GM03348 (cell line): ENCODE data around the gene PLCB1.
"Not testable (repeated sequence)": the region's sequence is repeated elsewhere in the genome, so short reads cannot be mapped to it uniquely, and the experiment has no call there.

ENCODE experiments used
- DNase-seq: peaks from one replicate; pipeline ENCODE4 v3.0.0; 2012; ENCODE audit warnings: low spot score

PLCB1 gene

DNA sequence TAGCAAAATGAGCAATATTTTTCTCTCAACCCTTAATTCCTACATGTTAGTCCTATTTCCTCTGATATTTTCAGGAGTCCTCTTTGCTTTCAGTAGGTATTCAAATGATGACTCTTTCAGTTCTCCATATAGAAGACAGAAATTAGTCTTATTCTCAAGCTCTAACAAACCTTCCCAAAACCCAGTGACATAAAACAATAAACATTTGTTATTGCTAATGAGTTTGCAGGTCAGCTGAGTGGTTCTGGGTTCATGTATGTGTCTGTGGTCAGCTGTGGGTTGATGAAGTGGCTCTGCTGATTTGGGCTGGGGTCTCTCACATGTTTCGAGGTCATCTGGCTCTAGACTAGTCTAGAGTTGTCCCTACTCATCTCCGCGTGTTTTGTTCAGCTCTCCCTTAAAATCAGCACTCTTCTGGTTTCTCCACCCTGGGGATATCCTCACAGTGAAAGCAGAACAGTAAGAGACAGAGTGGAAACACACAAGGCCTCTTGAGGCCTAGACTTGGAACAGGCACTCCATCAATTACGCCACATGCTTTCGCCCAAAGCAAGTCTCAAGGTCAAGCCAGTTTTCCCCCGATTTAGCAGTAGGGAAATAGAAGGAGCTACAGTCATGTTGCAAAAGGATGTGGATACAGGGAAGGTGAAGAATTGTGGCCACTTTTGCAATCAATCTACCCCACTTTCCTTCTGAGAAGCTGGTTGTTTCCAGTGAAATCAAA, 273.0 kb downstream of the PLCB1 start:
- DNase-seq: no peak

DNA sequence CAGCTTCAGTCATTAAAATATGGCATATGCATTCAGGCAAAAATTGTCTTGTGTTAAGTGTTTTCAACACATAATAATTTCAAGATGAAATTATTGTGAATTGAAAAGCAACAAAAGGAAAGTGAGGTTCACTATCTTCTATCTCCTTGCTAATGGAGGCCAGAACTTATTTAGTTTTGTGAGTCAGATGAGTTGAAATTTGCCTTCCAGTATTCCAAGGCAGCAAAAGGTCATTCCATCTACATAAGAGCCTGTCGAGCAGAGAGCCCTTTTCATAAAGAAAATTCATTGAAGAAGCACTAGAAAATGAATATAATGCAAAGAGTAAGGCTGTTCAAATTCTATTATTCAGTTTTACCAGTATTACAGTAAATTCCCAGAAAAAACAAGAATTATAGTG, 274.3 kb downstream of the PLCB1 start:
- DNase-seq: no peak

DNA sequence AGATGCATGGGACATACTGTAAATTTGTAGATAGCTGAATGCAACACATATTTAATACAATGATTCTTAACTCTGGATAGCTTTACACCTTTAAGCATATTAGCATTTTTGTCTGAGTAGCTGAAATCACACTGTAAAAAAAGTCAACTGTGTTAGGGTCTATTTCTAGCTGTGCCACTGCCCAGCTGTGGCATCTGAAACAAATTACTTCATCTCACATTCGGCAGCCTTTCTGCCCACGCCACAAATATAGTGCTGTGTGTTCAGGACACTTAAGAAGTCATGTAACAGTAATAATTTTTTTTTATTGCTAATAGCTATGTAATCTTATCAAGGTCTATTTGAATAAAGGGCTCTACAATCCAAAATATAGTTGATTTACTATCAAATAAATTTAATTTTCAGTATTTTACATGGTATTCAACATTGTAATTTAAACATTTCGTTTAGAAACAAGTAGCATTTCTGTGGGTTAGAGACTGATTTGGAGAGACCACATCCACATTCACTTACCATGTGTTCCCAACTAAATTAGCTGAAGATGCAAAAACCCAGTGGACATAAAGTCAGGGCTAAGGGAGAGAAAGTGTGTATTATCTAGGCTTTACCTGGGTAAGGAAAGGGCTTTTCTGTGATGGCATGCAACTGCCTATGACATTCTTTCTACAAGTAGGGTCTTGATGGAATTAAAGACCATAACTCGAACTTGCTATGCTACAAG, 276.7 kb downstream of the PLCB1 start:
- no peak for DNase-seq

DNA sequence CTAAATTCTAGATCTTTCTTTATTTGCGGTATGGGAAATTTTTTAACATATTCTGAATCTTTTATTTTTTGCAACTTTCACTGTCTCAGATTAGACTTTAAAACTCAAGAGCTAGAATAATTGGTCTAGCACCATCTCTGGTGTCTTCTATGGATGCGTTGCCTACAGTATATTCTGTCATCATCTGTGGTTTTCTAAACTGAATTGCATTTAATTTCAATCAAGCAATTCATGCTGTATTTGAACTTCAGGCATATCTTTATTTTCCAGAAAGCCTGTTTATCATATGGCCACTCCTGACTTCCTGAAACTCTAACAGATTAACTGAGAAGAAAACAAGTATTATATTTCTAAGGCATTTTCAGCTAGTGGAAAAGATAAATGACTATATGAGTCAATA, 281.6 kb downstream of the PLCB1 start:
- DNase-seq: no peak

DNA sequence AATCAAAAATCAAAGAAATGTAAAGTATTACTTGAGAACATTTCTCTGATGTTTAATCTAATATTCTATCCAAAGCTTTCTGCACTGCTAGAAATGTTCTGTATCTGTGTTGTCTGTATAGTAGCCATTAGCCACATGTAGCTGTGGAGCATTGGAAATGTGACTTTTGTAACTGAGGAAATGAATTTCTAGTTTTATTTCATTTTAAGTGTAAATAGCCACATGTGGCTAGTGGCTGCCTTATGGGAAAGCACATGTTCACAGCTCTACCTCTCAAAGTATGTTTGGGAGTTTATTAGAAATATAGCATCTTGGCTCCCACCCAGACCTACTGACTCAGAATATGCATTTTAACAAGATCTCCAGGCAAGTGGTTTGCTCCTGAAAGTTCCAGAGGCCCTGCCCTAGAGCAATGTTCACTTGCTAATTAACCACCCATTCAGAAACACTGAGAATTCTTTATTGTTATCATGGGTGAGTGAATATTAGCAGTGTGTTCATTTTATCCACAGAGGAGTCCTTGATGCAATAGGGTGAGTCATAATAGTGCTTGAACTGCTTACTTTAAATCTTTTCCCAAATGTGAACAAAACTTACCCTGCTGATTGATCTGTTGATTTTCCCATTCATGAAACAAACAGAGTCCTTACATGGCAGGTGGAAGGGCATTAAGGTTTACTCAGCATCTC, 282.7 kb downstream of the PLCB1 start:
- DNase-seq: peak; percentile 60

DNA sequence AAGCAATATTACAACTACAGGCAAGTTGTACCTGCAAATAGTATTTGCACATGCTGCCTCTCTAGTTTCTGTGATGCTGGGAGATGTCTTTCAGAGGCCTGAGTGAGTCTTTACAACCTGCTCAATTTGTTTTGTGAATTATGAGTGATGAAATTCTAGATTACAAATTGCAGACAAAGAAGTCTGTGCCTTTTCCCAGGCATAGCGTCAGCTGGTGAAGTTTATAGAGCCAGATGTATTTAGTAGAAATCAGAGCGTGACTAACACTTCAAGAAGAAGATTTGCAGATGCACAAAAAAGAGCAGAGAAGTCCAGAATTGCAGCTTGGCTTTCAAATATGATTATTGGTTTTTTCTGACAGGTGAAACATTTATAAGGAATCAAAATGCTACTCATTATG, 289.9 kb downstream of the PLCB1 start:
- DNase-seq: peak; percentile 16

DNA sequence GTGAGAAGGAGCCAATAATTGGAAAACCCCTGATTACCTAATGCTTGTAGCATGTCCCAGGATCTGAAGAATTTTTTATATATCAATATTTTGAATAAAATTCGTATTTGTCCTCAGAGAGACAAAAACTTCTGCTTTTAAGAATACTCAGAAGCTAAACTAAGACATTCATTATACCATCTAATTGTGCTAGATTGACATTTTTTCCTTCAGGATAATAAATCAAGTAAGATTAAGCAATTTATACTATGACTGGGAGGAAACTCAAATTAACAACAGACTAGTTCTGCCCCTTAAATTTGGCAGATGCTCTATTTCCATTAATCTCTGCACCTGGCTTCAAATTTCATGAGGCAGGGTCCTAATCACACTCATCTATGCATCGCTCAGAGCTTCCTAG, 291.4 kb downstream of the PLCB1 start:
- no peak for DNase-seq

DNA sequence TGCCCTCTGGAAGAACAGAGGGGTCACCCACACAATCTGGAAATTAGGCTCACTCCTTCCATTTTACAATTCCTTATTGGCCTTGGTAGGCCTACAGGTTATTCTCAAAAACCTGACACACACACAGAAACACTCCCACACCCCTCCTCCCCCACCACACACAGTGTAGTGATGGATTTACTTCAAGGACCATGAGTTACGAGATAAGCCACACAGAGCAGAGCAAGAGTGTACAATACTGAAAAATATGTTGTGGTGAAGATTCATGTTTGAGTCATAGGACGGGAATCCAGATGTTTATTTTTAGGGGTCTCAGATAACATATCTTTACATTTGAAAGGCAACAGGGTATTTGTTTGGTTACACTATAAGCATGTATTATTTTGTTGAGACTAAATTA, 291.9 kb downstream of the PLCB1 start:
- peak; percentile 21 for DNase-seq

DNA sequence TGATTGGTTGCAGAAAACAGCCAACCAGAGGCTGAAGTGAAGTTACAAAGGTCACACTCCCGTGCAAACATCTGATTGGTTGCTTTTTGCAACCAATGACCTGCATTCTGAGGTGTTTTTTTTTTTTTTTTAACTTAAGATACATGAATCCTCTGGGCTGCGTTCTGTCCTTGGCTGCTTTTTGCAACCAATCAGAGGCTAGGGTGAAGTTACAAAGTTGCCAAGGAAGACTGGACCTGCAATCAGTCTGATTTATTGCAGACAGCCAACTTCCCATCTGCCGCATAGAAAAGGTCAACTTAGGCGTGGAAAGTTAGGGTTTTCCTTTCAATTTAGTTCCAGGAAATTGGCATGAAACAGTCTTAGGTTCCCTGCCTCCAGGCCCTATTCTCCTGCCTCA, 292.9 kb downstream of the PLCB1 start:
- DNase-seq: no peak

DNA sequence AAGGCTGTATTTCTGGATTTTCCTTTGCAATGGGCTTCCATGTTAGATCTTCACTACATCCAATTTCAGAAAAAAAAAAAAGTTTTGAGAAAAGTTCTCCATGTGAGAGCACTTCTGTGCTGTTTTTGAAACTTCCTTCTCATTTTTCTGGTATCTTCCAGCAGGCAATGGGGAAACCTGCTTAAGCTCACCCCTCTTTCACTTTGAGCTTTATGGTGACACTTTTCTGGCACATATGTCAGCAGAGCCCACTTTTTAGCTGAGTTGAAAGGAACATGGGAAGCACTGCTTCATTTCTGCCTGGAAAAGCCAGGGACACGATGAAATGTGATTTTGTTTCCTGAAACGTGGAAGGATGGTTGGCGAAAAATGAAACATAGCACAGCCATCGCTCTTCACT, 293.7 kb downstream of the PLCB1 start:
- no peak for DNase-seq

DNA sequence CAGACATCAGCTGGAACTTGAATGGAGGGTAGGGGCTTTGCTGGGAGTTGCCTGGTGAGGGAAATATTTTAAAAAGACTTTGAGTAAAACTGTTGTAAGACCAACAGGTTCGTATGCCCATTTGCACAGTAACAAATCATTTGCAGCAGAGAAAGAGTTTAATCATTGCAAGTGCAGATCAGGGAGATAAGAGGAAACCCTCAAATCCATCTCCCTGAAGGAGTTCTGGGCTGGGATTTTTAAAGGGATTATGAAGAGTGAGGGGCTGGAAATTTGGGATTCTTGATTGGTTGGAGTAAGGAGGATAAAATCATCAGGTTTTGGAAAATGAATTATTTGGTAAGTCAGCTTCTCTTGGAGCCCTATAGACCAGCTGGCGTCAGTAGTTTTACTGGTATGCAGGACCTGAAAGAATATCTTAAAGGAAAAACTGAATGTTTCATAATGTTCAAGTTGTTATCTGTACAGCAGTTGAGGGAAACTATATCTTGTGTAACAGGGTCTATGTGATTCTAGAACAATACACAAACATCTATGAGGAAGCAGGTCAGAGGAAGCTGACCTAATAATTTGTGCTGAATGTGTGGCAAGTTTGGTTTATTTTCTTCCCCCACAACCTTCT, 295.5 kb downstream of the PLCB1 start:
- DNase-seq: no peak

DNA sequence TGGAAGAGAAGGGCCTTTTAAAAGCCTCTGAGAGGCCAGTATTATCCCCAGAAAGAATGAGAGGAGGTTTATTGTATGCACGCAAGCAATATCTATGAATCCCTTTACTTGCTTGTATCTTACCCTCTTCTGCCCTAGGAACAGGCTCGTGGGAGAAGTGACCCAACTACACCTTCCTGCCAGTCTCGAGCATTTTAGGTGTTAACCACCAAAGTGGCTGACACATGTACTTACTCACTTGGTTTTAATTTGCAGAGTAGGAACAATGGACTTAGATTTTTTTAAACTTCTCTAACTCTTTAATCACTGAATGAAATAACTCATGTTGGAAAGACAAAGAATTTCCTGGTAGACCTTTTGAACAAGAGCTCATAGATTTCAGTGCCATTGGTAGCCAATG, 296.9 kb downstream of the PLCB1 start:
- DNase-seq: no peak

DNA sequence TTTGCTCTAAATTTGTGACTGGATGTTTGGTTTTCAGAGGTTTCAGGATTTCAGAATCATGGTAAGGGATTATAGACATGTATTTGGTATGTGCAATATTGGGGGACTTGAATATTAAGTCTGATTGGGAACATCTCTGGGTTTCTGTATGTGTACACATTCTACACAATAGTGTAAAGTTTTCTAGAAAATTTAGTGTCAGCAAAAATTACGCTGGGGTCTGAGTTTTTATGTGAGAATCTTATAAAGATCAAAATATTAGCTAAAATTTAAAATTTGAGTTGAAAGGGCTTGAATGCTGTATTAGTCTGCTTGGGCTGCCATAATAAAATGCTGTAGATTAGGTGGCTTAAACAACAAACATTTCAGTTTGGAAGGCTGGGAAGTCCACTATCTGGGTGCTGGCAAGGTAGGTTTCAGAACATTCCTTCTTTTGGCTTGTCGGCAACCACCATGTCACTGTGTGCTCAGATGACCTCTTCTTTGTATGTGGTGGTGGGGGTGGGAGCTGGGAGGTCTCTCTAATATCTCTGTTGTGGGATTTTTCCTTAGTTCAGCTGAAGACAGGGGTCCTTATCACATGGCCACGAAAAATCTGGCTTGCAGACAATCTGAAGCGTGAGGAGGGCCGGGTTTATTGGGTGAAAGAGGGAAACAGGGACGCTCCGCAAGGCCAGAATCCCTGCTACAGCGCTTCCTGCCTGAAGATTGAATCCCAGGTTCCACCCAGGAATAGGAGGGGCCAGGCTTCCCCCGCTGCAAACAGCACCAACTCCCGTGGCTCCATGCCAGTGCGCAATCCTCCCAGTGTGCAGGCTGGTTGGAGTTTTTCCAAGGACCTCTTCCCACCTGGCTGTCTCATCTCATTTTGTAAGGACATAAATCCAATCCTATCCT, 299.7 kb downstream of the PLCB1 start:
- DNase-seq: no peak

DNA sequence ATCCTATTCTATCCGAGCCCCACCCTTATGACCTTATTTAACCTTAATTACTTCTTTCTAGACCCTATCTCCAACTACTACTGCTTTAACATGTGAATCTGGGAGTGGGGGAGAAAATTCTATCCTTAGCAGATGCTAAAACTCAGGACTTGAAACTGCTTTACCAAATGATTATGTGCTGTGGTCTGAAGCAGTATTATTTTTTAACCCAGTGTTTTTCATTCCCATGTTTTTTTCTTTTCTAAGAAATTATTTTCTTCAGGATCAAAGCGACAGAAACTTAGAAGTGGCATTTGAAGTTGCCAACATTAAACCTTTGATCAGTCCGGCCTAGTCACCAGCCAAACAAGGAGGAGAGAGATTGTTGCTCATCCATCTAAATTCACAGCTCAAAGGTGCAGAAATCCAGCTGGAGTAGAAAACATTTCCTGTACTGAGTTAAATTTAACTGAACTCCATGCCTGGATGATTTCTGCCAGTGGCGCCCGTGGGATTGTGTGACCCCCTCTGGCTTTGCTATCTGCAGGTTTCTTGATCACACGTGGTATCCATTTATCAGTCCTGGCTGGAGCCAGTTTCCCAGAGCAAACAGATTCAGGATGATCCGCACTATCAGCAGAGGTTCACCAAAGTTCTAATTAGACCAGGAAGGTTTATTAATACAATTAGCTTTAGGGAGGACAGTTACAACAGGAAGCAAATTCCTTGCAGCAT, 300.5 kb downstream of the PLCB1 start:
- DNase-seq: no peak

DNA sequence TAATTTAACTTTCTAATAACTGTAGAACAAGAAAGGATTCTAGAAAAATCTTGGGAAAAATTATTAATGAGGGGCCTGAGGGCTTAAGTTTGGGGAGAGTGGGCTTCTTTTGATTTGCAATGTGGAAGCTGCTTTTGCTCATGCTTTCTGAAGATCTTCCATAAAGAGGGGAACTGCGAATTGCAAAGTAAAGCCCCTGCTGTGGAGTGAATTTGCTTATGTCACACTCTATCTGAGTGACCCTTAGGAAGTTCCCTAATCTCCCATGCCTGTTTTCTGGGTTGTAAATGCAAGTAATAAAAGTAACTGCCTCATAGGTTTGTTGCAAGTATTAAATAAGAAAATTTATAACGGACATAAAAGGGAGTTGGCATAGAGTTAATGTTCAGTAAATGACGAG, 301.2 kb downstream of the PLCB1 start:
- DNase-seq: no peak

DNA sequence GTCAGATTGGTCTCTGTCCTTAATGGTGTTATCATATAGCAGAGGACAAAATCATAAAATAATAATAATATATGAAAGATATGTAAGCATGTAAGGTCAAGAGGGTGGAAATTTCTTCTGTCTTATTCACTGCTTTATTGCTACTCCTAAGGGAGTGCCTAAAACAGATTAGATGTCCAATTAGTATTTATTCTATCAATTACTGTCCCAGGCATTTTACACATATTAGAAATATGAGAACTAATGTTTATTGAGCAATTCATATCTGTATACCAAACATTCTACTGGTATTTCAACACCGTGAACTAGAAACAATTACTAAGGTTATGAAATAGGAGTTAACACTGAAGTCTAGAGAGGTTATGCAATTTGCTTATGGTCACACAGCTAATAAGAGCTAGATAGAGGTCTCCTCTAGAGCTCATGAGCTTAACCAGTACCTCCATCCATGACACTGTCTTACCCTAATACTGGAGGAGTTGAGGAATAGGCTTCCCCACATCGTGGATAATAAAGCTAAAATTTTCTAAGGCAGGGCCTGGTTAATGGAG, 302.3 kb downstream of the PLCB1 start:
- peak; percentile 23 for DNase-seq

DNA sequence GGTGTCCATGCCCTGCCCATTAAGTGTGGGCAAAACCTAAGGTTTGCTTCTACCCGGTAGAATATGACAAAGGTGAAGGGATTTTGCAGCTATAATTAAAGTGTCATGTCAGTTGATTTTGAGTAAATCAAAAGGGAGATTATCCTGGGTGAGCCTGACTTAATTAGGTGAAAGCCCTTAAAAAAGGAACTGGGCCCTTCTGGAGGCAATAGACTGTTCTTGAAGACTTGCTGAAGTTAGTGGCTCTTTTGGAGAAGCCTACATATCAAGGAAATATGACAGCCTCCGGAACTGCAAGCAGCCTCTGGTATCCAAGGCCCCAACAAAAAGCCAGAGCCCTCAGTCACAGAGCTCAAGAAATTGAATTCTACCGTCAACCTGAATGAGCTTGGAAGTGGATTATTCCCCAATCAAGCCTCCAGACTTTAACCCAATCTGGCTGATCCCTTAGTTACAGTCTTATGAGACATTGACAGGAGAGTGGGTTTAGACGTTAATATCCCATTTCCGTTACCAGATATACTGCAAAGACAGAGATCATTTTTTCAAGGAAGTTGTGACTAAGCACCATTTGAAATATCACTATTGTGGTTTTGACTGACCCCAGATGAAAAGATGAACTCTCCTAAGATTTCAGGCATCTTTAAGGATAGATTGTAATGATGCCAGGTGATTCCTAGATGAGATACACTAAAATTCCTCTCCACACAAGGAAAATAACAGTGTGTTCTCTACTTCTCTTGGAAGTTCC, 303.4 kb downstream of the PLCB1 start:
- DNase-seq: no peak

DNA sequence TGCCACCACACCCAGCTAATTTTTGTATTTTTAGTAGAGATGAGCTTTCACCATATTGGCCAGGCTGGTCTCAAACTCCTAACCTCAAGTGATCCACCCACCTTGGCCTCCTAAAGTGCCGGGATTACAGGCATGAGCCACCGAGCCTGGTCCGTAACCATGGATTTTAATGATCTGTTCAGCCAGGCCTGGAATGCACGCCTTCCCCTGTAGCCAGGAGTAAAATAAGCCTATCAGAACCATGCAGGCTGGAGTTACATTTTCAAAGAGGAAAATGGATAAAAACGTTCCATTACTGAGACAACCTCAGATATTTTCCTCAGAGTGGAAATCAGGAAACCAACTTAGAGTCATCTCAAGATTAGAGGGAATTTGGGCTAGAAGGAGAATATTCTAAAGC, 304.9 kb downstream of the PLCB1 start:
- DNase-seq: not testable (repeated sequence)

DNA sequence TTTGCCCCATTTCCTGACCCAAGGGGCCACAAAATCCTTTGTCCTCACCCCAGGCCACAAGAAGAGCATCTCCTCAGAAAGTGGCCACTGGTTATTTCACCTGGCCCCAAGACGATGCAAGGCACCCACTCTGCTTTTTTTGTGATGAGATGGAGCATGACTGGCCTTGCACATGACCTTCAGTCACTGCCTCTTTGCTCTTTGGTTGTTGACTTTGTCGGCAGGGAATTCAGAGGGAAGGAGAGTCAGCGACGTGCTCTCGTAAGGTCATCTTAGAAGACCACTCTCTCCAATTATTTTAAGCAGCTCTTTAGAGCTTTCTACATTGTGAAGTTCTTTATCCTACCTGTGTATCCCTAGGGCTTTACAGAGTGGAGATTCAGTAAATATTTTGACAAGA, 306.7 kb downstream of the PLCB1 start:
- no peak for DNase-seq

DNA sequence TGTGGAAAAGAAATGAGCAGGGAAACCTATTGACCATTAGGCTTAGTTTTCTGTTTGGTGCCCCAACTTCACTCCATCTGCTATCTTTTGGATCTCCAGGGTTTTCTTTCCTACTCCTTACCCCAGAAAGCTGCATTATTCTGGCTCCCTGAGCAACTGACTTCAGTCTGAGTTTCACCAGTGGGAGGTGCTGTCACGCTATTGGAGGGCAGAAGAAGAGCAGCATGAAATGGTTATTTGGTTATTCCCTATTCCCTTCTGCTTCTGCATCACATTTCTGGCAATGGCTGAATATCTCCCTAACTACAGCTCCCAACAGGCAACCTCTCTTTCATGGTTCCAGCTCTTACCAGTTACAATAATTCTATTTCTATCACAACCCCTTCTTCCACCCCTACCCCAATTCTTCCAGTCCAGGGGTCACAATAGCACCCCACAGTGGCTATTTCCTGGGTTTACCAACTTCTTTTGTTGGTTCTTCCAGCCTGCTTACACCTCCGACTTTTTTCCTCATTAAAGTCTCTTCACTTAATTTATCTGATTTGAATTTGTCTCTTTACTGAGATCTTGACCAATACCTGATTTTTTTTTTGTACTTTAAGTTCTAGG, 311.5 kb downstream of the PLCB1 start:
- DNase-seq: no peak
